ENCODE results near the gene SPATA32.

SPATA32 gene

GRCh38 chr17:45230787-45231480 lies 31.0 kb downstream of the SPATA32 start:
- Histone ChIP-seq H3K4me1 (ENCODE audit: control insufficient read depth, insufficient read depth, low read length) (peaks cover 57% of the 10 kb centered on the region), H3K4me2 (ENCODE audit: low read length) (peak overlapping the region; percentile 22), H3K27me3 (ENCODE audit: control insufficient read depth, insufficient read depth, low read length) (no peaks in the 10 kb centered on the region), H3K9ac (ENCODE audit: low read depth, low read length) (peak overlapping the region; percentile 22), H3K9me3 (replicated peaks; ENCODE audit: low read length) (no peaks in the 10 kb centered on the region), H3K4me3 (ENCODE audit: low read length) (no peak overlapping the region), H3K36me3 (ENCODE audit: insufficient read depth, low read length) (no peaks in the 10 kb centered on the region)

GRCh38 chr17:45230410-45230786 lies 31.5 kb downstream of the SPATA32 start:
- no peak overlapping the region for H3K9ac ChIP-seq (ENCODE audit: low read depth, low read length)
- H3K36me3 ChIP-seq (ENCODE audit: insufficient read depth, low read length), result no peaks in the 10 kb centered on the region
- peaks cover 62% of the 10 kb centered on the region for H3K4me1 ChIP-seq (ENCODE audit: control insufficient read depth, insufficient read depth, low read length)
- no peaks in the 10 kb centered on the region for H3K9me3 ChIP-seq (replicated peaks; ENCODE audit: low read length)
- H3K4me3 ChIP-seq (ENCODE audit: low read length), result no peak overlapping the region
- no peak overlapping the region for H3K4me2 ChIP-seq (ENCODE audit: low read length)
- H3K27me3 ChIP-seq (ENCODE audit: control insufficient read depth, insufficient read depth, low read length), result no peaks in the 10 kb centered on the region

- H3K4me2 ChIP-seq (ENCODE audit: low read length), result peak overlapping the region; percentile 78
- H3K9me3 ChIP-seq (replicated peaks; ENCODE audit: low read length), result no peaks in the 10 kb centered on the region
- peaks cover 68% of the 10 kb centered on the region for H3K4me1 ChIP-seq (ENCODE audit: control insufficient read depth, insufficient read depth, low read length)
- H3K27me3 ChIP-seq (ENCODE audit: control insufficient read depth, insufficient read depth, low read length), result no peaks in the 10 kb centered on the region
- H3K9ac ChIP-seq (ENCODE audit: low read depth, low read length), result peak overlapping the region; percentile 74
- H3K36me3 ChIP-seq (ENCODE audit: insufficient read depth, low read length), result no peaks in the 10 kb centered on the region
- no peak overlapping the region for H3K4me3 ChIP-seq (ENCODE audit: low read length)
Observed at GRCh38 chr17:45229681-45230409, 32.0 kb downstream of the SPATA32 start.

DNA sequence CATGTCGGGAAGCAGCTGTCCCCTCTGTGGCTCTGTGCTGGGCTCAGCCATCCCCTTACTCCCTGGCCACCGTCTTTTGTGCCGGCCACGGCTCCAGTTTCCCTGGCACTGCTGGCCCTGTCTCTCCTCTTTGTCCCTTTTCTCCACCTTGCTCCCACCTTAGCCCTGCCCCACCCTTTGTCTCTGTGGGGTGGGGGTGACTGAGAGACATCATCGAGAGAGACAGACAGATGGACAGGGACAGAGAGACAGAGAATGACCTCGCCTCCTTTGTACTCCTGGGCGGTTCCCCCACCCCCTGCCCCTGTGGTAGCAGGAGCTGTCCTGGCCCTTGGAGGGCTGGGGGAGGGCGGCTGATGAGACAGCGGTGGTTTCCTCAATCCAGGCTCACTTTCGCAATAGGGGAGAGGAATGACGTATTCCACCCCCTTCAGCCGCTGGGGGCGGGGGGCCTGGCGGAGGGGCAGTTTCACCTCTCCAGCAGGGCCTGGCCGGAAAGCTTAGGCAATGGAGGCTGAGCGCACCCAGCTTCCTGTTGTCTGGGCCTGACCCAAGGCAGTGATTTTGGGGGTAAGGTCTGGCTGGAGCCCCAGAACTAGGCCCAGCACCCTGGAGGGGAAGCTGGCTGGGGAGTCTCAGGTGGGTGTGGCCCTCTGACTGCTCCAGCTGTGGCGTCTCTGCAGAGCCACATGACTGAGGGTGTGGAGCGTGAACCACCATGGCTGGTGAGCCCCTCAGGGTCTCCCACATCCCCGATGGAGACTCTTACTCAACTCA lies 32.9 kb downstream of the SPATA32 start:
- Histone ChIP-seq H3K9me3 (replicated peaks; ENCODE audit: low read length) (no peaks in the 10 kb centered on the region), H3K4me3 (ENCODE audit: low read length) (peak overlapping the region; percentile 53), H3K9ac (ENCODE audit: low read depth, low read length) (peak overlapping the region; percentile 74), H3K36me3 (ENCODE audit: insufficient read depth, low read length) (no peaks in the 10 kb centered on the region), H3K27me3 (ENCODE audit: control insufficient read depth, insufficient read depth, low read length) (no peaks in the 10 kb centered on the region), H3K4me2 (ENCODE audit: low read length) (peak overlapping the region; percentile 78), H3K4me1 (ENCODE audit: control insufficient read depth, insufficient read depth, low read length) (peaks cover 77% of the 10 kb centered on the region)

- peak overlapping the region; percentile 74 for H3K9ac ChIP-seq (ENCODE audit: low read depth, low read length)
- H3K4me1 ChIP-seq (ENCODE audit: control insufficient read depth, insufficient read depth, low read length), result peaks cover 80% of the 10 kb centered on the region
Observed at GRCh38 chr17:45227926-45228762, 33.8 kb downstream of the SPATA32 start.

GRCh38 chr17:45227101-45227925 lies 34.6 kb downstream of the SPATA32 start:
- Histone ChIP-seq H3K9ac (ENCODE audit: low read depth, low read length) (peak overlapping the region; percentile 74), H3K36me3 (ENCODE audit: insufficient read depth, low read length) (no peaks in the 10 kb centered on the region), H3K9me3 (replicated peaks; ENCODE audit: low read length) (no peaks in the 10 kb centered on the region), H3K4me1 (ENCODE audit: control insufficient read depth, insufficient read depth, low read length) (peaks cover 85% of the 10 kb centered on the region), H3K4me3 (ENCODE audit: low read length) (no peak overlapping the region), H3K27me3 (ENCODE audit: control insufficient read depth, insufficient read depth, low read length) (no peaks in the 10 kb centered on the region), H3K4me2 (ENCODE audit: low read length) (peak overlapping the region; percentile 18)

More at GRCh38 chr17:45227926-45228762, 33.8 kb downstream of the SPATA32 start:
- H3K36me3 ChIP-seq (ENCODE audit: insufficient read depth, low read length), result no peaks in the 10 kb centered on the region
- H3K4me2 ChIP-seq (ENCODE audit: low read length), result peak overlapping the region; percentile 78
- no peaks in the 10 kb centered on the region for H3K27me3 ChIP-seq (ENCODE audit: control insufficient read depth, insufficient read depth, low read length)
- H3K4me3 ChIP-seq (ENCODE audit: low read length), result peak overlapping the region; percentile 52
- no peaks in the 10 kb centered on the region for H3K9me3 ChIP-seq (replicated peaks; ENCODE audit: low read length)

- Histone ChIP-seq H3K4me1 (ENCODE audit: control insufficient read depth, insufficient read depth, low read length) (peaks cover 85% of the 10 kb centered on the region), H3K27me3 (ENCODE audit: control insufficient read depth, insufficient read depth, low read length) (no peaks in the 10 kb centered on the region), H3K36me3 (ENCODE audit: insufficient read depth, low read length) (no peaks in the 10 kb centered on the region), H3K9me3 (replicated peaks; ENCODE audit: low read length) (no peaks in the 10 kb centered on the region), H3K4me3 (ENCODE audit: low read length) (no peak overlapping the region), H3K4me2 (ENCODE audit: low read length) (no peak overlapping the region), H3K9ac (ENCODE audit: low read depth, low read length) (no peak overlapping the region)
Observed at GRCh38 chr17:45226576-45226975, 35.3 kb downstream of the SPATA32 start.

- Histone ChIP-seq H3K9ac (ENCODE audit: low read depth, low read length) (peak overlapping the region; percentile 26), H3K4me3 (ENCODE audit: low read length) (no peak overlapping the region), H3K9me3 (replicated peaks; ENCODE audit: low read length) (no peaks in the 10 kb centered on the region), H3K36me3 (ENCODE audit: insufficient read depth, low read length) (no peaks in the 10 kb centered on the region), H3K27me3 (ENCODE audit: control insufficient read depth, insufficient read depth, low read length) (no peaks in the 10 kb centered on the region), H3K4me2 (ENCODE audit: low read length) (peak overlapping the region; percentile 25), H3K4me1 (ENCODE audit: control insufficient read depth, insufficient read depth, low read length) (peaks cover 82% of the 10 kb centered on the region)
Observed at GRCh38 chr17:45225964-45226530, 35.8 kb downstream of the SPATA32 start.

DNA sequence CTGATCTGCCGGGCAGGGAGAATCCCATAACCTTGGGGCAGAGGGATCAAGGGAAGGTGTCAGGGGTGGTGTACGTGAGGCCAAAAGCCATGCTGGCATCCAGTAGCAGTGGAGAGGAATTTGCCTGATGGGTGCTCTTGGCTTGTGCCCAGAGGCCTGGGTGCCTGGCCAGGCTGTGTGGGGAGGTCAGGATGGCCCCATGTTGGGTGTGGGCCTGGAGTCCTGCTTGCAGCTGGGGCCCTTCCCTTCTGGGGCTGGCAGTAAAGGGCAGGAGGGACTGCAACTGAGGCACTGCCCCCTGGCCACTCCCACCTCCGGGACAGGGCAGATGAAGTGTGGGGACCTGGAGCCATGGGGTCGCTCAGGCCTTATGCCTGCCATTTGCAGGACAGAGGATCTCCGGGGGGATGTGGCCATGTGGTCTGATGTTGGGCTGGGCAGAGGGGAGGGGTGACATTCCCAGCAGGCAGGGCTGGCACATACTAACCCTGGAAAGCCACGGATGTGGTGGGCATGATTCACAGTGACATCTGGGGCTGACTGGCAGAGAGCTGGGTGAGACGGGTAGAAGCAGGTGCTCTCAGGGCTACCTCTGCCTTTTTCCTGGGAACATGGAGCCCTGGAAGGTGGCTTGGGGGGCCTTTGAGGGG lies 36.7 kb downstream of the SPATA32 start:
- Histone ChIP-seq H3K36me3 (ENCODE audit: insufficient read depth, low read length) (no peaks in the 10 kb centered on the region), H3K4me1 (ENCODE audit: control insufficient read depth, insufficient read depth, low read length) (peaks cover 76% of the 10 kb centered on the region), H3K9me3 (replicated peaks; ENCODE audit: low read length) (no peaks in the 10 kb centered on the region), H3K9ac (ENCODE audit: low read depth, low read length) (peak overlapping the region; percentile 58), H3K27me3 (ENCODE audit: control insufficient read depth, insufficient read depth, low read length) (no peaks in the 10 kb centered on the region), H3K4me3 (ENCODE audit: low read length) (peak overlapping the region; percentile 22), H3K4me2 (ENCODE audit: low read length) (peak overlapping the region; percentile 44)

DNA sequence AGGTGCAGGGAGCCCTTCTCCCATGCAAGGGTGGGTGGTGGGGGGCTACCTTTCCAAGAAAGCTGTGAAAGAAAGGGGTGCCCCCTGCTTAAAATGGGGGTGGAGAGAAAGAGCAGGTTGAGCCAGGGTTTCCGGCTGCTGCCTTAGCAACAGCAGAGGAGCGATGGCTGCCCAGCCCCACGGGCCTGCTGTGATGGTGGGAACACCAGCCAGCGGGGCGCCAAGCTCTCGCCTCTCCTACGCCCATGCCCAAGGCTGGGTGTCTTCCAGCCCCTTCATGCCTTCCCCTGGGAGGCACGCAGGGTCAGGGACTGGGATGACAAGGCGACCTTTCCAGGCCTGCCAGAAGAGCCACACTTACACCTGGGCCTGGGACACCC lies 37.2 kb downstream of the SPATA32 start:
- H3K27me3 ChIP-seq (ENCODE audit: control insufficient read depth, insufficient read depth, low read length), result no peaks in the 10 kb centered on the region
- no peaks in the 10 kb centered on the region for H3K36me3 ChIP-seq (ENCODE audit: insufficient read depth, low read length)
- peak overlapping the region; percentile 58 for H3K9ac ChIP-seq (ENCODE audit: low read depth, low read length)
- peaks cover 70% of the 10 kb centered on the region for H3K4me1 ChIP-seq (ENCODE audit: control insufficient read depth, insufficient read depth, low read length)
- H3K4me3 ChIP-seq (ENCODE audit: low read length), result peak overlapping the region; percentile 22
- H3K4me2 ChIP-seq (ENCODE audit: low read length), result peak overlapping the region; percentile 44
- no peaks in the 10 kb centered on the region for H3K9me3 ChIP-seq (replicated peaks; ENCODE audit: low read length)
